Measurements from ENCODE around the gene MOB1A. TPM values are rescaled to one million over a fixed set of nuclear protein-coding genes. Genes with fewer than 3 reads are reported as not detected.

MOB1A gene
- total RNA-seq, 1 donor from 2014 or later: 51.8 TPM

- DNase-seq (ENCODE audit: low spot score in 2 of 2) (no peak), FAIRE-seq (no peak)
Observed at GRCh38 chr2:74109551-74109950, 69.1 kb downstream of the MOB1A start.

GRCh38 chr2:74107071-74107470, 71.6 kb downstream of the MOB1A start:
- no peak for FAIRE-seq
- no peak for DNase-seq (ENCODE audit: low spot score in 2 of 2)

- FAIRE-seq (no peak), DNase-seq (ENCODE audit: low spot score in 2 of 2) (no peak)
Observed at GRCh38 chr2:74105413-74105812, 73.3 kb downstream of the MOB1A start.

- DNase-seq (ENCODE audit: low spot score in 2 of 2) (no peak), FAIRE-seq (no peak)
Observed at GRCh38 chr2:74104839-74105238, 73.8 kb downstream of the MOB1A start.

- FAIRE-seq: no peak
- no peak for DNase-seq (ENCODE audit: low spot score in 2 of 2)
Observed at GRCh38 chr2:74103763-74104162, 74.9 kb downstream of the MOB1A start.

Other genes starting within 250 kb of the MOB1A start
- gene TET3, start 194.0 kb downstream of the MOB1A start, total RNA-seq: 15.9 TPM
- gene BOLA3, start 31.0 kb downstream of the MOB1A start, total RNA-seq: 29.8 TPM
- 28.1 TPM for gene MTHFD2, start 19.7 kb upstream of the MOB1A start, total RNA-seq
- gene SLC4A5, start 164.5 kb upstream of the MOB1A start, total RNA-seq: 1.2 TPM
- gene DCTN1, start 201.4 kb upstream of the MOB1A start, total RNA-seq: 111 TPM
- gene C2orf81, start 242.7 kb upstream of the MOB1A start, total RNA-seq: 0.41 TPM
- gene WDR54, start 242.9 kb upstream of the MOB1A start, total RNA-seq: 38.7 TPM